Measurements from ENCODE around the gene CCDC15.

CCDC15 gene

DNA sequence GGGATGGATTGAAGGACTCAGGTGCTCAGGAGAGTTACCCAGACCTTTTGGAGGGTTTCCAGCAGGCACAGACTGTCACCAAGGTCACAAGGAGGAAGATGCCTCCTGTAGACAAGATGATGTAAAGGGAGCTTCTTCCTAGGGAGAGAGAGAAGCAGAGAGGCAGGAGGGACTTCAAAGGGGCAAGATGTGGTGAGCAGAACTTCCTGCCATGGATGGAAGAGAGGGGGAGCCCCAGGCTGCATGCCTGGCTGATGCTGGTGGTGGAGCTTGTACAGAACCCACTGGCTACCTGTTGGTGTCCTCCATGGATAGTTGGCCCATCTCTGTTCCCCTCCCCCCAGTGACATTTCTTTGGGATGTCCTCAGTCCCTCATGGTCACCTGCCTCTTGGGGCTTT is 30.7 kb upstream of the CCDC15 start:
- Histone ChIP-seq H3K9ac (no peak overlapping the region), H3K27ac (no peak overlapping the region)

DNA sequence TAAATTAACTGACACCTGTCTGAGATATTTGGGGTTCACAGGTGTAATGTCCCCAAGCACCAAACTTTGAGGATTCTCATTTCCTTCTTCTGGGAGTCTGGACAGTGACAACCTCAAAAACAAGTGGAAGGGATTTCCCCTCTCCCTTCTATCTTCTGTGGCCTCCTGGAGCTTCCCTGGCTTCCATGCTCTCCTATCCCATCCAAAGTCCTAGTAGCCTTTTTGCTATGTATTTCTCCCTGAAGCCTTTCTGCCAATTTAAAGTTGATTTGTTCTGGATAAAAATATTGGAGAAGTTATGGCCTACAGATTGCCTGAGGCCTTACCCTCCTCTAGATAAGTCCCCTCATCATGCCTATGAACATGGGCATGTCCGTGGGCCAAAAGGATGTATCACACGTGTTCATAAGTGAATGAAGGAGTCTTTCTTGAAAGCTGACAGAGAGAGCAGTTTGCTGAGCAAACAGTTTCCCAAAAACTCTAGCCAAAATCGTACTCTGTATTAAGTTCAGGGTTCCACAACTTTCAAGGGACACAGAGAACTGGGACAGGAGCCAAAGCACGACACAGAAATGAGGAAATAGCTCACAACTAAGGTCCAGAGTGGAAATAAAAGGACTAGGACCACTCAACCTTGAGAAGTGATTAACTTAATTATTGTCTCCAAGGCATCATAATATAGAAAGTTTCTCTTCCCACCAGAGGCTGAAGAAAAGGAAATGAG is 24.9 kb upstream of the CCDC15 start:
- H3K9ac ChIP-seq = no peak overlapping the region
- no peaks in the 10 kb centered on the region for H3K27me3 ChIP-seq (ENCODE audit: control insufficient read depth, insufficient read depth, low read length)
- no peak overlapping the region for H3K27ac ChIP-seq
- no peak overlapping the region for H3K4me2 ChIP-seq (ENCODE audit: low read length)
- no peaks in the 10 kb centered on the region for H3K36me3 ChIP-seq (ENCODE audit: control insufficient read depth, insufficient read depth, low read length)
- no peaks in the 10 kb centered on the region for H3K9me3 ChIP-seq (ENCODE audit: control insufficient read depth, low read length)
- H2AFZ ChIP-seq = no peak overlapping the region
- H3K4me1 ChIP-seq = no peaks in the 10 kb centered on the region
- no peak for TF ChIP-seq CTCF (IDR thresholded peaks at IDR 0.05)
- H3K79me2 ChIP-seq = no peaks in the 10 kb centered on the region
- no peak overlapping the region for H3K4me3 ChIP-seq (ENCODE audit: low read depth, low read length)

More for the DNA sequence above, 30.7 kb upstream of the CCDC15 start:
- H3K9me3 ChIP-seq (ENCODE audit: control insufficient read depth, low read length) = no peaks in the 10 kb centered on the region
- no peaks in the 10 kb centered on the region for H3K4me1 ChIP-seq
- H3K36me3 ChIP-seq (ENCODE audit: control insufficient read depth, insufficient read depth, low read length) = no peaks in the 10 kb centered on the region
- no peaks in the 10 kb centered on the region for H3K79me2 ChIP-seq
- no peaks in the 10 kb centered on the region for H3K27me3 ChIP-seq (ENCODE audit: control insufficient read depth, insufficient read depth, low read length)
- H2AFZ ChIP-seq = no peak overlapping the region
- TF ChIP-seq CTCF (IDR thresholded peaks at IDR 0.05) = no peak
- no peak overlapping the region for H3K4me3 ChIP-seq (ENCODE audit: low read depth, low read length)
- H3K4me2 ChIP-seq (ENCODE audit: low read length) = no peak overlapping the region

GRCh38 chr11:124930799-124931198 is 23.2 kb upstream of the CCDC15 start:
- Histone ChIP-seq H3K36me3 (ENCODE audit: control insufficient read depth, insufficient read depth, low read length) (no peaks in the 10 kb centered on the region), H3K4me1 (no peaks in the 10 kb centered on the region), H3K79me2 (no peaks in the 10 kb centered on the region), H2AFZ (no peak overlapping the region), H3K27me3 (ENCODE audit: control insufficient read depth, insufficient read depth, low read length) (no peaks in the 10 kb centered on the region), H3K9me3 (ENCODE audit: control insufficient read depth, low read length) (no peaks in the 10 kb centered on the region), H3K27ac (no peak overlapping the region), H3K4me2 (ENCODE audit: low read length) (no peak overlapping the region), H3K4me3 (ENCODE audit: low read depth, low read length) (no peak overlapping the region), H3K9ac (no peak overlapping the region)
- TF ChIP-seq CTCF (IDR thresholded peaks at IDR 0.05) = no peak

DNA sequence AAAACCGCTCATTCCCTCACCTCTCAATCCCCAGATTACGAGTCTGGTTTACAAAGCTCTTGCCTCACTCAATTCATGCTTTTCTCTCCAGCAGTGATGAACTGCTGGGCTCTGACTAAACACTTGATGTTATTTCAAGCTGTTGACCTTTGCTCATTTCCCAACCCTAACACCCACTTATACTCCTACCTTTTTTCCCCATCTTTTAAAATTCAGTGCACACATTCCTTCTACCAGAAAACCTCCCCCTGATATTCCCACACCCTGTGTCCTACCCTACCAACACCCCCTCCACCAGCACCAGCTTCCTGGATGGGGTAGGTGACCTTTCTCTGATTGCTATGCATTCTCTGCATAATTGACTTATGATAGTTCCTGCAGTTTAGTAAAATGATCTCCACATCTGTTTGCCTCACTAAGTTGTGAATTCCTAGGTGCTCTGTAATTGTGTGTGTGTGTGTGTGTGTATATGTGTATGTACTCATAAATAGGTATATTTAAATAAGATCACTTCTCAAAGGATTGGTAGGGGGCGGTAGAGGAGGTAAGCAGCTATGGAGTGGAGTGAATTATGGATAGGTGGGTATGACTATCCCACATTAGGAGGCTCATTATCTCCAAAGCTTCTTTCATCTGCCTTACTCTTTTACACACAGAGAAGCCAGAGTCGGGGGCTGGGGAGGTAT is 19.0 kb upstream of the CCDC15 start:
- Histone ChIP-seq H3K4me3 (ENCODE audit: low read depth, low read length) (no peak overlapping the region), H3K9ac (no peak overlapping the region), H3K27me3 (ENCODE audit: control insufficient read depth, insufficient read depth, low read length) (no peaks in the 10 kb centered on the region), H2AFZ (no peak overlapping the region), H3K4me2 (ENCODE audit: low read length) (no peak overlapping the region), H3K27ac (no peak overlapping the region), H3K4me1 (no peaks in the 10 kb centered on the region), H3K9me3 (ENCODE audit: control insufficient read depth, low read length) (no peaks in the 10 kb centered on the region), H3K36me3 (ENCODE audit: control insufficient read depth, insufficient read depth, low read length) (no peaks in the 10 kb centered on the region), H3K79me2 (no peaks in the 10 kb centered on the region)
- no peak for TF ChIP-seq CTCF (IDR thresholded peaks at IDR 0.05)
